Memory B cell (primary cell): ENCODE measurements around the gene COL23A1.
"Not testable (repeated sequence)": the region's sequence is repeated elsewhere in the genome, so short reads cannot be mapped to it uniquely, and the experiment has no call there.

ENCODE experiments used
- ATAC-seq: fragments of 150-1000 bp; cut with Tn5 transposase; 2 replicates; pipeline ENCODE4 v1.10.0; 2021; ENCODE audit warnings: low read depth, mild to moderate bottlenecking, moderate library complexity
- DNase-seq, 2 donors: peaks; one replicate each; pipeline ENCODE4 v3.0.0; 2022; ENCODE audit warnings: low spot score in 2 of 2
- H3K27ac Mint-ChIP-seq: one replicate; pipeline ENCODE4 v1.8.0; 2022; ENCODE audit warnings: mild to moderate bottlenecking, moderate library complexity, mixed read lengths
- H3K27me3 Mint-ChIP-seq: one replicate; pipeline ENCODE4 v1.8.0; 2022; ENCODE audit warnings: mixed read lengths
- H3K36me3 Mint-ChIP-seq: one replicate; pipeline ENCODE4 v1.8.0; 2022; ENCODE audit warnings: mild to moderate bottlenecking, mixed read lengths
- H3K4me1 Mint-ChIP-seq: one replicate; pipeline ENCODE4 v1.8.0; 2022; ENCODE audit warnings: mixed read lengths
- H3K4me3 Mint-ChIP-seq: one replicate; pipeline ENCODE4 v1.8.0; 2022; ENCODE audit warnings: mild to moderate bottlenecking, moderate library complexity, mixed read lengths
- H3K9me3 Mint-ChIP-seq: one replicate; pipeline ENCODE4 v1.8.0; 2022; ENCODE audit warnings: mixed read lengths

COL23A1 gene

DNA sequence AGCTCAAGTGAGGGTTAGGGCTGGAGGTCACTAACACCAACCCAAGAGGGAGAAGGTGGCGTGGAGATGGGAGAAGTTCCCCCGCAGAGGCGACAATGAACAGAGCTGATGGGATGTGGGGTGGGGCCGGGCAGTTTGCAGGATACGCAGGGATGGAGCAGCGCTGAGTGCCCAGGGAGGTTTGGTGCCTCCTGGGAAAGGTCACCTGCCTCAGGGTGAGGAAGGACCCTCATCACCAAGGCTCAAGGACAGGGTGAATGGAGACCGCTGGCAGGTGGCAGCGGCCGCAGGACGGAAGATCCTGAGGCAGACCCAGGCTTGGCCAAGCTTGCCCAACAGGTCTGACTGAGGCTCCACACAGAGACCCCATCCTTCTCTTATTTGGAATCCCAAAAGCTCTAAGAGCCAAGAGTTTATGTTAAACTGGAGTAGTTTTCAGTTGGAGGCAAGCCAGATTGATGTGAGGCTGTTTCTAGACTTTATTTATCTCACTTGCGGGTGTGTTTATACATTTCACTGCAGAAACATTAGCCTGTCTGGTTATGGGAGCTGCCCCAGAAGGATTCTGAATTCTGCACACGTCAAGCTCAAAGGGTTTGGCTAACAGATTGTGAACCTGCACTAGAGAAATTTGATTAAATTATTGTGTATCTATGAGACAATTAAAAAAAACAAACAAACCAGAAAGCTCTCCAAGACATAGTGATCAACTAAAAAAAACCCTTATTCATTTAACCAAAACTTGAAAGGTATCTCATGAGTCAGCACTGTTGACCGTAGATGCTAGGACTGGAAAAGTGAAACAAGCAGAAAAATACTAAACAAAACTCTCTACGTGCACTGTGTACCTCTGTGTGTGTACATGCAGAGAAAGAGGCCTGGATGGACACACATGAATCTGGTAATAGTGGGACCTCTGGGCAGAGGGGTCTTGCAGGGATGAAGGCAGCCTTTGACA, 211.4 kb downstream of the COL23A1 start:
- Mint-ChIP-seq H3K4me1 (peaks cover 7% of the 10 kb centered on the region), H3K4me3 (no peak overlapping the region), H3K27me3 (peaks cover 23% of the 10 kb centered on the region), H3K9me3 (no peaks in the 10 kb centered on the region), H3K27ac (no peak overlapping the region), H3K36me3 (no peaks in the 10 kb centered on the region)
- DNase-seq (no peak), ATAC-seq (no peak)

- Mint-ChIP-seq H3K36me3 (no peaks in the 10 kb centered on the region), H3K4me1 (peaks cover 7% of the 10 kb centered on the region), H3K9me3 (no peaks in the 10 kb centered on the region), H3K4me3 (no peak overlapping the region), H3K27me3 (peaks cover 23% of the 10 kb centered on the region), H3K27ac (no peak overlapping the region)
- DNase-seq (no peak), ATAC-seq (no peak)
Measured at GRCh38 chr5:178377583-178378270, 212.5 kb downstream of the COL23A1 start.

DNA sequence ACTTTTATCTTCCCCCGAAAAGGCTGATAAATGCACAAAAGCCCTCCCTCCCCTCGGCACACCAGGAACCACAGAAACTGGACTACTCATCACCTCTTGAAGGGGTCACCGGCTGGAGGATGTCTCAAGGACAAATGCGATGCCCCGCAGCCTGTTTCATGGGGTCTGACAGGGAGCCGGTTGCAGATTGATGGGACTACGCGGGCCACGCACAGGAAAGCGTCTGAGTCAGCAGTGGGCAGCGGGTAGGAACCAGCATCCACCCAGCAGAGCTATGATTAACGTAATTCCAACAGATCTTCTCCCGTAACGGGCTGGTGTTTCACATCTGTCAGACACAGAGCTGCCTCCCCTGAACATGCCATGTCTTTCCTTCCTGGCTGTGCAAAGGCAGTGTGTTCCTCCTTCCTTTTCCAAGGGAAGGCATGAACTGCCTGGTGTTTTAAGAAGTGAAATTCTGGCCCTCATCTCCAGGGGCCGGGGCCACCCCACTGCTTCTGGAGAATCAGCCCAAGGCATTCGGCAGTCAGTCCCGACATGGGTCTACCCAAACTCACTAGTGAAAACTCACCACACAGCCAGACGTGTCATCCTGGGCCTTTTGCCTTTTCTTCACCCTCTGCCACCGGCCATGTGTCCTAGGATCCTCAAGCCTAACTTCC, 213.1 kb downstream of the COL23A1 start:
- Mint-ChIP-seq H3K27ac (no peak overlapping the region), H3K9me3 (no peaks in the 10 kb centered on the region), H3K27me3 (peaks cover 19% of the 10 kb centered on the region), H3K36me3 (no peaks in the 10 kb centered on the region), H3K4me3 (no peak overlapping the region), H3K4me1 (peaks cover 4% of the 10 kb centered on the region)
- DNase-seq (no peak), ATAC-seq (no peak)

DNA sequence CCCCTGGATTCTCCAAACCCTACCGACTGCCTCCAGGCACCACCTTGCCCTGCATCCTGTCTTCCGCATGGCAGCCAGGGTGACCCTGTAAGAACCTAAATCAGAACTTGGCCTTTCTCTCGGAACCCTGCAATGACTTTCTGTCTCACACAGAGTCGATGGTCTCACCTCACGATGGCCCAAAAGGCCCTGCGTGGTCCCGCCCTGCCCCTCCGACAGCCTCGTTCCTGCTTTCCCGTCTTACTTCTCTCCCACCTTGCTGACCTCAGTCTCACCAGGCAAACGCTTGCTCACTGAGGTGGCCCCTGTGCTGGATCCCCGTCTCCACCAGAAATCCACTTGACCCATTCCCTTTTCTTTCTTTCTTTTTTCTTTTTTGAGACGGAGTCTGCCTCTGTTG, 214.8 kb downstream of the COL23A1 start:
- no peaks in the 10 kb centered on the region for H3K9me3 Mint-ChIP-seq
- H3K4me1 Mint-ChIP-seq, result no peaks in the 10 kb centered on the region
- no peak overlapping the region for H3K4me3 Mint-ChIP-seq
- H3K36me3 Mint-ChIP-seq, result no peaks in the 10 kb centered on the region
- ATAC-seq (no peak), DNase-seq (no peak)
- H3K27ac Mint-ChIP-seq, result no peak overlapping the region
- peaks cover 17% of the 10 kb centered on the region for H3K27me3 Mint-ChIP-seq

DNA sequence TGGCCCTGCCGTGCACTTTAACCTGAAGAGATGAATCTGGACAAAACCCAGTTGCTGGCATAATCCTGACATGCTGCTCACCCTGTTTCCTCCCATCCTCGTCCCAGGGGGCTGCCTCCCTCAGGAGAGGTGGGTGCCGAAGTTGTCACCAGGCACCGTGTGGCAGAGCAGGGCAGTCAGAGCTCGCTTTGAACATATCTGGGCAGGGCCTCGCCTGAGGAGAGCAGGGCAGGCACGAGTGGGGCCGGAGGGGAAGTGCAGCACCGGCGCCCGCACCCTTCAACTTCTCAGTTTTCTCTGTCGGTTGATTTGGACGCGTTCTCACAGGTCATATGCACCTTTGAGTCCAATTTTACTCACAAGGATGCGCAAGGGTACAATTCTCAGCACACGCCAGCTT, 216.5 kb downstream of the COL23A1 start:
- ATAC-seq, result no peak
- H3K4me1 Mint-ChIP-seq, result no peaks in the 10 kb centered on the region
- DNase-seq, result no peak
- H3K9me3 Mint-ChIP-seq, result peaks cover 5% of the 10 kb centered on the region
- H3K4me3 Mint-ChIP-seq, result no peak overlapping the region
- H3K27ac Mint-ChIP-seq, result no peak overlapping the region
- peaks cover 19% of the 10 kb centered on the region for H3K27me3 Mint-ChIP-seq
- no peaks in the 10 kb centered on the region for H3K36me3 Mint-ChIP-seq

GRCh38 chr5:178372142-178372571, 218.0 kb downstream of the COL23A1 start:
- Mint-ChIP-seq H3K4me1 (no peaks in the 10 kb centered on the region), H3K4me3 (no peak overlapping the region), H3K27ac (no peak overlapping the region), H3K36me3 (no peaks in the 10 kb centered on the region), H3K9me3 (peaks cover 5% of the 10 kb centered on the region), H3K27me3 (peaks cover 25% of the 10 kb centered on the region)
- DNase-seq, result no peak
- no peak for ATAC-seq

GRCh38 chr5:178371362-178372111, 218.7 kb downstream of the COL23A1 start:
- Mint-ChIP-seq H3K27me3 (peaks cover 29% of the 10 kb centered on the region), H3K4me1 (no peaks in the 10 kb centered on the region), H3K36me3 (no peaks in the 10 kb centered on the region), H3K4me3 (no peak overlapping the region), H3K9me3 (peaks cover 5% of the 10 kb centered on the region), H3K27ac (no peak overlapping the region)
- no peak for DNase-seq
- no peak for ATAC-seq

GRCh38 chr5:178370102-178370501, 220.1 kb downstream of the COL23A1 start:
- Mint-ChIP-seq H3K27me3 (peaks cover 28% of the 10 kb centered on the region), H3K4me3 (no peak overlapping the region), H3K27ac (no peak overlapping the region), H3K4me1 (no peaks in the 10 kb centered on the region), H3K9me3 (peaks cover 5% of the 10 kb centered on the region), H3K36me3 (no peaks in the 10 kb centered on the region)
- no peak for ATAC-seq
- DNase-seq, result no peak

DNA sequence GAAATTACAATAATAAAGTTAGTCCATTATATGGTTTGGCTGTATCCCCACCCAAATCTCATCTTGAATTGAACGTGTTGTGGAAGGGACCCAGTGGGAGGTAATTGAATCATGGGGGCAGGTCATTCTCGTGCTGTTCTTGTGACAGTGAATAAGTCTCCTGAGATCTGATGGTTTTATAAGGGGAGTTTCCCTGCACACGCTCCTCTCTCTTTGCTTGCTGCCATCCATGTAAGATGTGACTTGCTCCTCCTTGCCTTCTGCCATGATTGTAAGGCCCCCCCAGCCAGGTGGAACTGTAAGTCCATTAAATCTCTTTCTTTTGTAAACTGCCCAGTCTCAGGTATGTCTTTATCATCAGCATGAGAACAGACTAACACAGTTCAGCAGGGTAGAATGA, 220.7 kb downstream of the COL23A1 start:
- not testable (repeated sequence) for H3K27ac Mint-ChIP-seq, H3K9me3 Mint-ChIP-seq, ATAC-seq, DNase-seq, H3K4me1 Mint-ChIP-seq, H3K36me3 Mint-ChIP-seq, H3K4me3 Mint-ChIP-seq
- peaks cover 28% of the 10 kb centered on the region for H3K27me3 Mint-ChIP-seq

GRCh38 chr5:178368716-178369300, 221.4 kb downstream of the COL23A1 start:
- H3K4me3 Mint-ChIP-seq, result no peak overlapping the region
- H3K4me1 Mint-ChIP-seq, result no peaks in the 10 kb centered on the region
- H3K9me3 Mint-ChIP-seq, result peaks cover 5% of the 10 kb centered on the region
- H3K27ac Mint-ChIP-seq, result no peak overlapping the region
- ATAC-seq (no peak), DNase-seq (no peak)
- H3K36me3 Mint-ChIP-seq, result no peaks in the 10 kb centered on the region
- peaks cover 27% of the 10 kb centered on the region for H3K27me3 Mint-ChIP-seq

- H3K27me3 Mint-ChIP-seq, result peaks cover 27% of the 10 kb centered on the region
- DNase-seq, result no peak
- no peak for ATAC-seq
- peaks cover 5% of the 10 kb centered on the region for H3K9me3 Mint-ChIP-seq
- no peak overlapping the region for H3K27ac Mint-ChIP-seq
- H3K4me3 Mint-ChIP-seq, result no peak overlapping the region
- no peaks in the 10 kb centered on the region for H3K36me3 Mint-ChIP-seq
- no peaks in the 10 kb centered on the region for H3K4me1 Mint-ChIP-seq
Measured at GRCh38 chr5:178368274-178368673, 221.9 kb downstream of the COL23A1 start.

GRCh38 chr5:178367736-178368120, 222.5 kb downstream of the COL23A1 start:
- H3K4me1 Mint-ChIP-seq, result no peaks in the 10 kb centered on the region
- H3K36me3 Mint-ChIP-seq, result no peaks in the 10 kb centered on the region
- peaks cover 27% of the 10 kb centered on the region for H3K27me3 Mint-ChIP-seq
- no peak overlapping the region for H3K4me3 Mint-ChIP-seq
- no peak for ATAC-seq
- no peak overlapping the region for H3K27ac Mint-ChIP-seq
- DNase-seq, result no peak
- peaks cover 5% of the 10 kb centered on the region for H3K9me3 Mint-ChIP-seq

DNA sequence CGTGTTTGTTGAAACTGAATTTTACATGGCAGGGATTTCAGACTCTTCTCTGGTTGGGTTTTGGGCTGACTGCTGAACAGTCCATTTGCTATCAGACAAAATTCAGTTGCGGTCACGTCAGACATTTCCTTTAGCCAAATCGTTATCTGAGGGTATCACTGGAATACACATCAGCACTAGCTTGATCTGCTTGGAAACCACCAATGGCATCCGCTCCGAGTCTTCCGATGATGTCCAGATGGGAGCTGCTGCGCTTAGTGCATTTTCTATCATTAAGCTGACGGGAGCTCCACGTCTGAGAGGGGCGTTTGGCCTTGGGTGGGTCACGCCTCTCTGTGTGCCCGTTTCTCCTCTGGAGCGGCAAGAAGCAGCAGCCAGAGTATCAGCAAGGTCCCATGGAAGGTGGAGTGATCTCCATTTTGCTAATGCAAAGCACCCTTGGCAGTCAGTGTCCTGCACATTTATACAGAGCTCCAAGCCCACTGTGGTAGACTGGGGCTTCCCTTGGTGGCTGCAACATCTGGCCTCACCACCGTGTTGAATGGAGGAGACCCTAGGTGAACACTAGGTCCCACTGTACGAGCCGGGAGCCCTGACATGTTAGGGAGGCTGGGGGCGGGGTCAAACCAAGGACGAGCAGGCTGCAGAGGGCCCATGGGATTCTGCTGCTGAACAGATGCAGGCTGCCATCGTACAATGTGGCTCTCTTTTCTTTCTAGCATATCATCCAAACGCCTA, 223.0 kb downstream of the COL23A1 start:
- ATAC-seq, result no peak
- H3K9me3 Mint-ChIP-seq, result peaks cover 5% of the 10 kb centered on the region
- no peak overlapping the region for H3K27ac Mint-ChIP-seq

More for the DNA sequence above, 223.0 kb downstream of the COL23A1 start:
- no peaks in the 10 kb centered on the region for H3K36me3 Mint-ChIP-seq
- no peak overlapping the region for H3K4me3 Mint-ChIP-seq
- DNase-seq, result no peak
- peaks cover 27% of the 10 kb centered on the region for H3K27me3 Mint-ChIP-seq
- H3K4me1 Mint-ChIP-seq, result no peaks in the 10 kb centered on the region
